PC-3 (cell line): ENCODE measurements around the gene AAMDC. TPM values are rescaled to one million over a fixed set of nuclear protein-coding genes. Genes with fewer than 3 reads are reported as not detected.

Experiments
- ATAC-seq: fragments of 200-7000 bp; cut with Tn5 transposase; 2 replicates; pipeline ENCODE4 v1.9.1; 2020; ENCODE audit warnings: mild to moderate bottlenecking, moderate library complexity
- BruUV-seq: library from RNA; stranded (reverse); fragments of 400-500 nt; replicated peaks from 2 replicates; lab custom pipeline; 2021; lab: Mats Ljungman, UMichigan
- CTCF ChIA-PET: fragments of 300-600 bp; sonication (Branson Sonifier 250); formaldehyde crosslinking; loops from one replicate; lab custom pipeline; 2022; ENCODE audit warnings: antibody characterized with exemption; lab: Charles Lee
- POLR2A ChIA-PET: fragments of 300-600 bp; sonication (Branson Sonifier 250); formaldehyde crosslinking; loops from one replicate; lab custom pipeline; 2022; ENCODE audit warnings: antibody characterized with exemption; ENCODE audit not compliant: unreplicated experiment; lab: Charles Lee
- DNase-seq: peaks from one replicate; pipeline ENCODE4 v3.0.0-alpha.2; 2015
- H2AFZ ChIP-seq: fragments of 300-600 bp; sonication (generic); 2 replicates; pipeline ENCODE4 v1.6.0; 2016; ENCODE audit warnings: antibody characterized with exemption, low read length
- H3F3A ChIP-seq: fragments of 300-600 bp; sonication (generic); one replicate; pipeline ENCODE4 v1.6.0; 2017; ENCODE audit warnings: antibody characterized with exemption, low read length, control low read depth, mild to moderate bottlenecking; ENCODE audit not compliant: unreplicated experiment
- H3K27ac ChIP-seq: fragments of 300-600 bp; sonication (generic); 2 replicates; pipeline ENCODE4 v1.5.1; 2016; ENCODE audit warnings: mild to moderate bottlenecking, low read length
- H3K27me3 ChIP-seq: fragments of 300-600 bp; sonication (generic); 2 replicates; pipeline ENCODE4 v1.6.1; 2016; ENCODE audit warnings: low read length, mixed read lengths
- H3K36me3 ChIP-seq: fragments of 300-600 bp; sonication (generic); 2 replicates; pipeline ENCODE4 v1.6.1; 2016; ENCODE audit warnings: low read depth, mixed run types, low read length, mixed read lengths
- H3K4me1 ChIP-seq: fragments of 300-600 bp; sonication (generic); 2 replicates; pipeline ENCODE4 v1.5.1; 2016; ENCODE audit warnings: low read length; ENCODE audit not compliant: insufficient read depth
- H3K4me2 ChIP-seq: fragments of 300-600 bp; sonication (generic); 2 replicates; pipeline ENCODE4 v1.6.0; 2016; ENCODE audit warnings: low read length
- H3K4me3 ChIP-seq: fragments of 300-600 bp; sonication (generic); 2 replicates; pipeline ENCODE4 v1.5.1; 2016; ENCODE audit warnings: mild to moderate bottlenecking, low read length, mixed read lengths
- H3K79me2 ChIP-seq: fragments of 300-600 bp; sonication (generic); 2 replicates; pipeline ENCODE4 v1.6.1; 2017; ENCODE audit warnings: low read length, mixed read lengths
- H3K9ac ChIP-seq: fragments of 300-600 bp; sonication (generic); 2 replicates; pipeline ENCODE4 v1.6.0; 2016; ENCODE audit warnings: mild to moderate bottlenecking, low read length
- H3K9me2 ChIP-seq: fragments of 300-600 bp; sonication (generic); replicated peaks from 2 replicates; pipeline ENCODE4 v1.6.1; 2016; ENCODE audit warnings: mixed run types, low read length, mixed read lengths
- H3K9me3 ChIP-seq: fragments of 300-600 bp; sonication (generic); 2 replicates; pipeline ENCODE4 v1.6.1; 2016; ENCODE audit warnings: low read length, mixed read lengths
- H4K20me1 ChIP-seq: fragments of 300-600 bp; sonication (generic); 2 replicates; pipeline ENCODE4 v1.6.1; 2016; ENCODE audit warnings: low read length, mixed read lengths
- EZH2 ChIP-seq: fragments of 300-600 bp; sonication (generic); IDR thresholded peaks from one replicate; pipeline ENCODE4 v1.6.1; 2017; ENCODE audit warnings: antibody characterized with exemption, mild to moderate bottlenecking, low read length; ENCODE audit not compliant: unreplicated experiment
- EZH2phosphoT487 ChIP-seq: fragments of 300-600 bp; sonication (generic); IDR thresholded peaks from 2 replicates; pipeline ENCODE4 v1.6.1; 2018; ENCODE audit warnings: mild to moderate bottlenecking, antibody characterized with exemption, low read length, borderline replicate concordance
- intact Hi-C: fragments of 100-400 bp; cut with micrococcal nuclease; formaldehyde crosslinking; loops from 2 replicates; pipeline ENCODE4 v1.9.0; 2023
- total RNA-seq: library from RNA; depleted of rRNA; stranded (reverse); fragments of >200 nt; gene quantifications from 2 replicates; pipeline ENCODE4 v1.2.3, GENCODE V29; 2014
- TF ChIP-seq, protein P1 (sequence below): fragments of 300-600 bp; sonication (generic); conservative IDR thresholded peaks from 2 replicates; pipeline ENCODE4 v1.5.1; 2017; ENCODE audit warnings: antibody characterized with exemption, low read depth, mild to moderate bottlenecking, low read length

The AAMDC gene
- total RNA-seq, 1 experiment from 2014 or later = 18.0 TPM

- no peaks in the 10 kb centered on the region for H3K4me1 ChIP-seq
- no peaks in the 10 kb centered on the region for H4K20me1 ChIP-seq
- H3K4me2 ChIP-seq = no peak overlapping the region
- H3K9me2 ChIP-seq = no peaks in the 10 kb centered on the region
- peak; percentile 42 for ATAC-seq
- no peaks in the 10 kb centered on the region for H3K9me3 ChIP-seq
- TF ChIP-seq EZH2 = no peak
- no peak for TF ChIP-seq EZH2phosphoT487
- no peaks in the 10 kb centered on the region for H3K79me2 ChIP-seq
- H3K27me3 ChIP-seq = no peaks in the 10 kb centered on the region
- no peak overlapping the region for H3K27ac ChIP-seq
- ChIA-PET CTCF (no interaction called here), POLR2A (no interaction called here)
- H3K36me3 ChIP-seq = peaks cover 17% of the 10 kb centered on the region
- BruUV-seq = no TSS peak
- no peak overlapping the region for H2AFZ ChIP-seq
- no peak overlapping the region for H3K4me3 ChIP-seq
- intact Hi-C loops = no loop called here
- no peak overlapping the region for H3K9ac ChIP-seq
- H3F3A ChIP-seq = no peaks in the 10 kb centered on the region
- peak; percentile 28 for DNase-seq
Observed at GRCh38 chr11:77871855-77872254, 50.9 kb downstream of the AAMDC start.

DNA sequence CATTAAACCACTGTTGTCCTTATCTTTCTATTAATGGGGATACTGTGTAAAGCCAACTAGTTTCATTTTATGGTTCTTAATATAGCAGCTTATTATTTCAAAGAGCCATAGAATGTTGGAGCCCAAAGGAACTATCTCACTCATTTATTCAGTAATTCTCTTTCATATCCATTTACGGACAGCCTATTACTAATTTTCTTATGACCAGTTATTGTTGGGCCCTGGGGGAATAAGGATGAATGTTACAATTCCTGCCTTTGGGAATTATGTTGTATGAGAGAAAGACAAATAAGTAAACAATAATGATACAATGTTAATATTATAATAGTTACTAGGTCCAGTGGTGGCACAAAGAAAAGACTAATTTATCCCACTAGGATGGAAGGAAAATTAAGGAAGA, 52.4 kb downstream of the AAMDC start:
- Histone ChIP-seq H3K79me2 (no peaks in the 10 kb centered on the region), H3K27me3 (no peaks in the 10 kb centered on the region), H3F3A (no peaks in the 10 kb centered on the region), H3K4me1 (no peaks in the 10 kb centered on the region), H3K4me3 (no peak overlapping the region), H3K27ac (no peak overlapping the region), H2AFZ (no peak overlapping the region), H3K9me2 (no peaks in the 10 kb centered on the region), H3K9me3 (no peaks in the 10 kb centered on the region), H3K9ac (no peak overlapping the region), H3K4me2 (no peak overlapping the region), H4K20me1 (no peaks in the 10 kb centered on the region), H3K36me3 (peaks cover 21% of the 10 kb centered on the region)
- ATAC-seq = no peak
- TF ChIP-seq EZH2phosphoT487 (no peak), EZH2 (no peak)
- TF ChIP-seq, protein P1, sequence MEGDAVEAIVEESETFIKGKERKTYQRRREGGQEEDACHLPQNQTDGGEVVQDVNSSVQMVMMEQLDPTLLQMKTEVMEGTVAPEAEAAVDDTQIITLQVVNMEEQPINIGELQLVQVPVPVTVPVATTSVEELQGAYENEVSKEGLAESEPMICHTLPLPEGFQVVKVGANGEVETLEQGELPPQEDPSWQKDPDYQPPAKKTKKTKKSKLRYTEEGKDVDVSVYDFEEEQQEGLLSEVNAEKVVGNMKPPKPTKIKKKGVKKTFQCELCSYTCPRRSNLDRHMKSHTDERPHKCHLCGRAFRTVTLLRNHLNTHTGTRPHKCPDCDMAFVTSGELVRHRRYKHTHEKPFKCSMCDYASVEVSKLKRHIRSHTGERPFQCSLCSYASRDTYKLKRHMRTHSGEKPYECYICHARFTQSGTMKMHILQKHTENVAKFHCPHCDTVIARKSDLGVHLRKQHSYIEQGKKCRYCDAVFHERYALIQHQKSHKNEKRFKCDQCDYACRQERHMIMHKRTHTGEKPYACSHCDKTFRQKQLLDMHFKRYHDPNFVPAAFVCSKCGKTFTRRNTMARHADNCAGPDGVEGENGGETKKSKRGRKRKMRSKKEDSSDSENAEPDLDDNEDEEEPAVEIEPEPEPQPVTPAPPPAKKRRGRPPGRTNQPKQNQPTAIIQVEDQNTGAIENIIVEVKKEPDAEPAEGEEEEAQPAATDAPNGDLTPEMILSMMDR = no peak
- ChIA-PET POLR2A (no interaction called here), CTCF (no interaction called here)
- intact Hi-C loops = no loop called here
- no peak for DNase-seq
- BruUV-seq = TSS peak; percentile 13

DNA sequence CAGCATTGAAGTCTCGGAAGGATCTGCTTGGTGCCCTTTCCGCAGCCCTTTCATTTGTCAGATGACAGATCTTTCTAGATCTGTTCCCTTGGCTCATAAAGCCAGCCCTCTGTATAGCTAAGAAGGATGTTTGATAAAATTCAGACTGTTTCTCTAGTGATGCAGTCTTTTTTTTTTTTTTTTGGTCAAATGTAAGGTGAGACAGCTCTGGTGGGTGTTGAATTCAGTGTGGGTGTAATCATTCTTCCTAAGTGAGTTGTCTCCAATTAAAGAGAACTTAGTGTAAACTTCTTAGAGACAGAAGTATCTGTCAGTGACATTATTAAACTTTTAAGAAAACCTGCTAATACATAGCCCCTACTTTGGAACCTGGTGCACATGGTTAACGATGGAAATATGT, 53.3 kb downstream of the AAMDC start:
- H3K79me2 ChIP-seq = no peaks in the 10 kb centered on the region
- peaks cover 26% of the 10 kb centered on the region for H3K36me3 ChIP-seq
- no peak for DNase-seq
- CTCF ChIA-PET = no interaction called here
- TF ChIP-seq EZH2 = no peak
- TF ChIP-seq, protein P1 = no peak
- TF ChIP-seq EZH2phosphoT487 = no peak
- H3K9me2 ChIP-seq = no peaks in the 10 kb centered on the region
- no peaks in the 10 kb centered on the region for H3K4me1 ChIP-seq
- BruUV-seq = no TSS peak
- POLR2A ChIA-PET = no interaction called here
- no peak overlapping the region for H3K9ac ChIP-seq
- H3K4me3 ChIP-seq = no peak overlapping the region
- no peaks in the 10 kb centered on the region for H4K20me1 ChIP-seq
- H3K4me2 ChIP-seq = no peak overlapping the region
- ATAC-seq = no peak
- intact Hi-C loops = no loop called here
- no peak overlapping the region for H3K27ac ChIP-seq
- no peaks in the 10 kb centered on the region for H3F3A ChIP-seq
- no peaks in the 10 kb centered on the region for H3K27me3 ChIP-seq
- no peak overlapping the region for H2AFZ ChIP-seq
- no peaks in the 10 kb centered on the region for H3K9me3 ChIP-seq
